GM20431 (cell line): ENCODE data around the gene FCAR.
"Not testable (repeated sequence)": the region's sequence is repeated elsewhere in the genome, so short reads cannot be mapped to it uniquely, and the experiment has no call there.

Experiments used
- in situ Hi-C: fragments of 300-500 bp; cut with MseI, MboI; formaldehyde crosslinking; loops from one replicate; pipeline ENCODE4 v1.15.0; 2020; ENCODE audit warnings: low sequenced_read_pairs; ENCODE audit not compliant: unreplicated experiment

Gene FCAR

GRCh38 chr19:54938906-54939305, 64.9 kb downstream of the FCAR start:
- in situ Hi-C loops: no loop called here

GRCh38 chr19:54939538-54939937, 65.5 kb downstream of the FCAR start:
- in situ Hi-C loops: not testable (repeated sequence)
